ENCODE measurements around the gene KIDINS220. TPM values are rescaled to one million over a fixed set of nuclear protein-coding genes. Genes with fewer than 3 reads are reported as not detected.

Gene KIDINS220
- total RNA-seq, 1 experiment from 2014 or later: 29.3 TPM

DNA sequence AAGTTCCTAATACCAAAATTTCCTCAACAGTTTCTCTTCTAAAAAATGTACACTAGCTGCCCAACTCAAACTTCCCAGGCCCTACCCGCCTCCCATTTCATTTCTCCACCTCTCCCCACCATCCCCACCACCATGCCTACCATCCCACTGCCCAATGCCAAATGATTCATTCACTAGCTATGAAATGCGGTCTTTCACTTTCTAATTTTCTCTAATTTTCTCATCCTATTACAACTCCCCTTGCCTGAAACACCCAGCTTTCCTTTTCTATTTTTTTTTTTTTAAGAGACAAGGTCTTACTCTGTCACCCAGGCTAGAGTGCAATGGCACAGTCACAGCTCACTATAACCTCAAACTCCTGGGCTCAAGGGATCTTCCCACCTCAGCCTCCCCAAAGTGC is 38.4 kb downstream of the KIDINS220 start:
- H3K36me3 Mint-ChIP-seq (ENCODE audit: insufficient read depth in 1 of 3, low read depth in 3 of 3): peaks cover 1 to 23% (median 17%) of the 10 kb centered on the region in 3 experiments; a peak in 5 of 7 replicates
- H2BK120ac ChIP-seq (ENCODE audit: low read depth, low read length, poor library complexity, severe bottlenecking): no peak overlapping the region
- no peaks in the 10 kb centered on the region for H3K23me2 ChIP-seq (ENCODE audit: insufficient read length, low read depth, low read length, poor library complexity, severe bottlenecking)
- H3K27me3 ChIP-seq (ENCODE audit: insufficient read depth, low read length): no peaks in the 10 kb centered on the region
- H3K27me3 Mint-ChIP-seq (ENCODE audit: low read depth): no peaks in the 10 kb centered on the region
- H2BK15ac ChIP-seq (ENCODE audit: low read depth, low read length): no peak overlapping the region
- no peaks in the 10 kb centered on the region for H3K79me1 ChIP-seq (ENCODE audit: insufficient read depth, low read depth, low read length, poor library complexity, severe bottlenecking)
- H4K91ac ChIP-seq (ENCODE audit: insufficient read length, low read depth, low read length): no peak overlapping the region
- no peak overlapping the region for H3K4me3 Mint-ChIP-seq
- no peak overlapping the region; a peak in 1 of 7 replicates for H3K27ac Mint-ChIP-seq
- H3K9me3 Mint-ChIP-seq: no peaks in the 10 kb centered on the region
- H4K20me1 ChIP-seq (ENCODE audit: control insufficient read depth, insufficient read depth, insufficient read length): no peaks in the 10 kb centered on the region
- H3K27ac ChIP-seq (ENCODE audit: insufficient read length, low read depth, low read length): no peak overlapping the region
- no peaks in the 10 kb centered on the region for H3K79me2 ChIP-seq (ENCODE audit: insufficient read depth, low read length)
- no peak overlapping the region for H3K4ac ChIP-seq (ENCODE audit: low read depth, low read length)
- no peak overlapping the region for H4K8ac ChIP-seq (replicated peaks; ENCODE audit: insufficient read length, low read depth, low read length)
- no peak overlapping the region for H2AFZ ChIP-seq (ENCODE audit: low read length)
- H2BK20ac ChIP-seq (ENCODE audit: low read depth, low read length, poor library complexity, severe bottlenecking): no peak overlapping the region
- no peak overlapping the region for H2AK5ac ChIP-seq (ENCODE audit: insufficient read length, low read length)
- no peak overlapping the region for H2BK12ac ChIP-seq (ENCODE audit: insufficient read length, low read depth, low read length)
- no peak overlapping the region for H3K18ac ChIP-seq (ENCODE audit: insufficient read length, low read depth, low read length)
- H3K9ac ChIP-seq (ENCODE audit: extremely low read depth, insufficient read length, low read length): no peak overlapping the region
- no peak overlapping the region for H3K4me2 ChIP-seq (ENCODE audit: insufficient read depth, insufficient read length, low read length)
- no peaks in the 10 kb centered on the region for H3K4me1 Mint-ChIP-seq
- H2BK5ac ChIP-seq (ENCODE audit: insufficient read length, low read length): no peak overlapping the region
- no peak for DNase-seq
- H3K9me3 ChIP-seq (ENCODE audit: control insufficient read depth, low read depth, low read length): no peaks in the 10 kb centered on the region
- H3K4me1 ChIP-seq (ENCODE audit: insufficient read depth, low read length): no peaks in the 10 kb centered on the region
- H3T11ph ChIP-seq (ENCODE audit: low read length): no peak overlapping the region
- WGBS (ENCODE audit: extremely low coverage, insufficient read length, low lambda C conversion rate): no CpG with 5 or more reads among the region's 2 CpGs
- H3K14ac ChIP-seq (ENCODE audit: insufficient read depth, low read length): no peak overlapping the region
- TF ChIP-seq, protein P1, sequence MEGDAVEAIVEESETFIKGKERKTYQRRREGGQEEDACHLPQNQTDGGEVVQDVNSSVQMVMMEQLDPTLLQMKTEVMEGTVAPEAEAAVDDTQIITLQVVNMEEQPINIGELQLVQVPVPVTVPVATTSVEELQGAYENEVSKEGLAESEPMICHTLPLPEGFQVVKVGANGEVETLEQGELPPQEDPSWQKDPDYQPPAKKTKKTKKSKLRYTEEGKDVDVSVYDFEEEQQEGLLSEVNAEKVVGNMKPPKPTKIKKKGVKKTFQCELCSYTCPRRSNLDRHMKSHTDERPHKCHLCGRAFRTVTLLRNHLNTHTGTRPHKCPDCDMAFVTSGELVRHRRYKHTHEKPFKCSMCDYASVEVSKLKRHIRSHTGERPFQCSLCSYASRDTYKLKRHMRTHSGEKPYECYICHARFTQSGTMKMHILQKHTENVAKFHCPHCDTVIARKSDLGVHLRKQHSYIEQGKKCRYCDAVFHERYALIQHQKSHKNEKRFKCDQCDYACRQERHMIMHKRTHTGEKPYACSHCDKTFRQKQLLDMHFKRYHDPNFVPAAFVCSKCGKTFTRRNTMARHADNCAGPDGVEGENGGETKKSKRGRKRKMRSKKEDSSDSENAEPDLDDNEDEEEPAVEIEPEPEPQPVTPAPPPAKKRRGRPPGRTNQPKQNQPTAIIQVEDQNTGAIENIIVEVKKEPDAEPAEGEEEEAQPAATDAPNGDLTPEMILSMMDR (conservative IDR thresholded peaks at IDR 0.05): no peak
- H3K23ac ChIP-seq (ENCODE audit: insufficient read length, low read depth, low read length): no peak overlapping the region
- H4K5ac ChIP-seq (ENCODE audit: insufficient read length, low read depth, low read length): no peak overlapping the region
- no peak overlapping the region for H3K56ac ChIP-seq (ENCODE audit: insufficient read length, low read depth, low read length)
